WI38 (cell line): ENCODE results near the gene GALNT18.

Source experiments
- H3K4me3 ChIP-seq: 2 replicates; pipeline ENCODE4 v1.5.1; 2011; ENCODE audit warnings: low read depth, mild to moderate bottlenecking, control low read depth, low read length
- CTCF ChIP-seq: IDR thresholded peaks from 2 replicates; pipeline ENCODE4 v1.5.1; 2012; ENCODE audit warnings: low read depth, mild to moderate bottlenecking, control low read depth, low read length

GALNT18 gene

GRCh38 chr11:11408436-11409221 is 213.2 kb downstream of the GALNT18 start:
- TF ChIP-seq CTCF = no peak
- no peak overlapping the region for H3K4me3 ChIP-seq

GRCh38 chr11:11407763-11408084 is 214.1 kb downstream of the GALNT18 start:
- TF ChIP-seq CTCF = no peak
- H3K4me3 ChIP-seq = no peak overlapping the region

- no peak overlapping the region for H3K4me3 ChIP-seq
- TF ChIP-seq CTCF = no peak
Measured at GRCh38 chr11:11407065-11407762, 214.6 kb downstream of the GALNT18 start.

GRCh38 chr11:11406652-11407051 is 215.2 kb downstream of the GALNT18 start:
- H3K4me3 ChIP-seq = no peak overlapping the region
- no peak for TF ChIP-seq CTCF

- no peak for TF ChIP-seq CTCF
- no peak overlapping the region for H3K4me3 ChIP-seq
Measured at GRCh38 chr11:11403763-11404725, 217.8 kb downstream of the GALNT18 start.

- no peak for TF ChIP-seq CTCF
- no peak overlapping the region for H3K4me3 ChIP-seq
Measured at GRCh38 chr11:11401960-11402535, 219.8 kb downstream of the GALNT18 start.
